HG03103 (cell line): ENCODE data around the gene TMEM97.
A peak's percentile ranks its signal among the peaks of the same experiment; 100 is the strongest.
"Not testable (repeated sequence)": the region's sequence is repeated elsewhere in the genome, so short reads cannot be mapped to it uniquely, and the experiment has no call there.

Source experiments
- ATAC-seq: cut with Tn5 transposase; IDR thresholded peaks from one replicate; pipeline ENCODE4 v1.9.1; 2021; ENCODE audit warnings: low read depth; ENCODE audit not compliant: unreplicated experiment

Gene TMEM97

GRCh38 chr17:28335959-28336871 lies 17.2 kb downstream of the TMEM97 start:
- no peak for ATAC-seq

- no peak for ATAC-seq
Observed at GRCh38 chr17:28338056-28338768, 19.2 kb downstream of the TMEM97 start.

- ATAC-seq = not testable (repeated sequence)
Observed at GRCh38 chr17:28338769-28339212, 19.8 kb downstream of the TMEM97 start.

- ATAC-seq = no peak
Observed at GRCh38 chr17:28339431-28339830, 20.4 kb downstream of the TMEM97 start.

GRCh38 chr17:28340374-28340773 lies 21.4 kb downstream of the TMEM97 start:
- ATAC-seq = no peak

- ATAC-seq = no peak
Observed at GRCh38 chr17:28341516-28341915, 22.5 kb downstream of the TMEM97 start.

GRCh38 chr17:28342313-28342712 lies 23.3 kb downstream of the TMEM97 start:
- no peak for ATAC-seq

GRCh38 chr17:28343491-28343932 lies 24.5 kb downstream of the TMEM97 start:
- no peak for ATAC-seq

GRCh38 chr17:28344011-28344410 lies 25.0 kb downstream of the TMEM97 start:
- ATAC-seq = no peak

GRCh38 chr17:28344435-28344901 lies 25.5 kb downstream of the TMEM97 start:
- no peak for ATAC-seq

GRCh38 chr17:28345419-28346198 lies 26.6 kb downstream of the TMEM97 start:
- ATAC-seq = no peak

GRCh38 chr17:28346199-28346580 lies 27.2 kb downstream of the TMEM97 start:
- no peak for ATAC-seq

- no peak for ATAC-seq
Observed at GRCh38 chr17:28346746-28347246, 27.8 kb downstream of the TMEM97 start.

GRCh38 chr17:28347261-28347891 lies 28.4 kb downstream of the TMEM97 start:
- ATAC-seq = no peak

- no peak for ATAC-seq
Observed at GRCh38 chr17:28348979-28349378, 30.0 kb downstream of the TMEM97 start.

- ATAC-seq = no peak
Observed at GRCh38 chr17:28350271-28350670, 31.3 kb downstream of the TMEM97 start.

- ATAC-seq = peak; percentile 93
Observed at GRCh38 chr17:28357061-28357900, 38.3 kb downstream of the TMEM97 start, which contains the start of gene POLDIP2. POLDIP2 (minus strand) TSS chr17:28357527; CDS start chr17:28357448, 79 bp downstream.

GRCh38 chr17:28357901-28358197 lies 38.8 kb downstream of the TMEM97 start:
- no peak for ATAC-seq

- ATAC-seq = no peak
Observed at GRCh38 chr17:28363186-28363585, 44.2 kb downstream of the TMEM97 start.
